Parathyroid adenoma (tissue), 2 donors: ENCODE data around the gene PRSS27.

ENCODE experiments used
- H2AFZ ChIP-seq: fragments of 300-600 bp; sonication (generic); one replicate; pipeline ENCODE4 v1.7.0; 2017; ENCODE audit warnings: antibody characterized with exemption, mild to moderate bottlenecking
- H3K27ac ChIP-seq: fragments of 300-600 bp; sonication (generic); one replicate; pipeline ENCODE4 v1.7.0; 2017
- H3K27me3 ChIP-seq: fragments of 300-600 bp; sonication (generic); one replicate; pipeline ENCODE4 v1.7.0; 2017; ENCODE audit warnings: low read length; ENCODE audit not compliant: control insufficient read depth, insufficient read depth
- H3K36me3 ChIP-seq: fragments of 300-600 bp; sonication (generic); one replicate; pipeline ENCODE4 v1.7.0; 2017; ENCODE audit warnings: low read length; ENCODE audit not compliant: control insufficient read depth, insufficient read depth
- H3K4me1 ChIP-seq: fragments of 300-600 bp; sonication (generic); one replicate; pipeline ENCODE4 v1.7.0; 2017; ENCODE audit warnings: control low read depth
- H3K4me2 ChIP-seq: fragments of 300-600 bp; sonication (generic); one replicate; pipeline ENCODE4 v1.7.0; 2017; ENCODE audit warnings: low read length
- H3K4me3 ChIP-seq: fragments of 300-600 bp; sonication (generic); one replicate; pipeline ENCODE4 v1.7.0; 2017; ENCODE audit warnings: low read depth, low read length
- H3K79me2 ChIP-seq: fragments of 300-600 bp; sonication (generic); one replicate; pipeline ENCODE4 v1.7.0; 2017; ENCODE audit warnings: control low read depth
- H3K9ac ChIP-seq: fragments of 300-600 bp; sonication (generic); one replicate; pipeline ENCODE4 v1.7.0; 2017; ENCODE audit warnings: mild to moderate bottlenecking
- H3K9me3 ChIP-seq: fragments of 300-600 bp; sonication (generic); one replicate; pipeline ENCODE4 v1.7.0; 2017; ENCODE audit warnings: low read length; ENCODE audit not compliant: control insufficient read depth
- CTCF ChIP-seq: fragments of 300-600 bp; sonication (generic); IDR thresholded peaks from one replicate; pipeline ENCODE4 v1.7.0; 2017; ENCODE audit warnings: antibody characterized with exemption, mild to moderate bottlenecking
- donor health status: primary hyperparathyroidism.

Gene PRSS27

GRCh38 chr16:2756288-2757015 lies 36.4 kb upstream of the PRSS27 start:
- no peak for TF ChIP-seq CTCF
- no peaks in the 10 kb centered on the region for H3K27me3 ChIP-seq
- H3K4me3 ChIP-seq, result no peak overlapping the region
- no peak overlapping the region for H3K4me2 ChIP-seq
- H3K79me2 ChIP-seq, result peaks cover 61% of the 10 kb centered on the region
- no peaks in the 10 kb centered on the region for H3K9me3 ChIP-seq
- H2AFZ ChIP-seq, result no peak overlapping the region
- H3K36me3 ChIP-seq, result no peaks in the 10 kb centered on the region
- H3K27ac ChIP-seq, result no peak overlapping the region
- peaks cover 25% of the 10 kb centered on the region for H3K4me1 ChIP-seq
- H3K9ac ChIP-seq, result no peak overlapping the region

GRCh38 chr16:2755158-2755557 lies 35.1 kb upstream of the PRSS27 start:
- peaks cover 25% of the 10 kb centered on the region for H3K4me1 ChIP-seq
- H3K27ac ChIP-seq, result no peak overlapping the region
- peak overlapping the region; percentile 94 for H3K4me3 ChIP-seq
- H2AFZ ChIP-seq, result no peak overlapping the region
- H3K27me3 ChIP-seq, result no peaks in the 10 kb centered on the region
- no peaks in the 10 kb centered on the region for H3K36me3 ChIP-seq
- peaks cover 61% of the 10 kb centered on the region for H3K79me2 ChIP-seq
- H3K9me3 ChIP-seq, result no peaks in the 10 kb centered on the region
- peak overlapping the region; percentile 74 for H3K4me2 ChIP-seq
- H3K9ac ChIP-seq, result no peak overlapping the region
- no peak for TF ChIP-seq CTCF

- H3K4me3 ChIP-seq, result peak overlapping the region; percentile 94
- H3K9ac ChIP-seq, result no peak overlapping the region
- peak overlapping the region; percentile 98 for H3K27ac ChIP-seq
- no peak for TF ChIP-seq CTCF
- H3K36me3 ChIP-seq, result no peaks in the 10 kb centered on the region
- H3K4me2 ChIP-seq, result peak overlapping the region; percentile 74
- H3K79me2 ChIP-seq, result peaks cover 49% of the 10 kb centered on the region
- no peak overlapping the region for H2AFZ ChIP-seq
- peaks cover 25% of the 10 kb centered on the region for H3K4me1 ChIP-seq
- no peaks in the 10 kb centered on the region for H3K9me3 ChIP-seq
- no peaks in the 10 kb centered on the region for H3K27me3 ChIP-seq
These were observed 33.7 kb upstream of the PRSS27 start for GRCh38 chr16:2753733-2754020.

GRCh38 chr16:2752850-2753732 lies 33.1 kb upstream of the PRSS27 start:
- TF ChIP-seq CTCF, result no peak
- Histone ChIP-seq H3K9ac (peak overlapping the region; percentile 90), H3K36me3 (no peaks in the 10 kb centered on the region), H3K4me1 (peaks cover 25% of the 10 kb centered on the region), H3K27ac (peak overlapping the region; percentile 98), H3K9me3 (no peaks in the 10 kb centered on the region), H3K4me2 (peak overlapping the region; percentile 98), H3K4me3 (peak overlapping the region; percentile 94), H2AFZ (peak overlapping the region; percentile 99), H3K27me3 (no peaks in the 10 kb centered on the region), H3K79me2 (peaks cover 46% of the 10 kb centered on the region)
